Measurements from ENCODE around the gene LAMC3.

Gene LAMC3

GRCh38 chr9:131072107-131072870 is 63.3 kb downstream of the LAMC3 start:
- TF ChIP-seq CTCF (IDR thresholded peaks at IDR 0.05; ENCODE audit: borderline replicate concordance, insufficient read depth, low read depth, low read length) = no peak
- no peak overlapping the region for H3K4me3 ChIP-seq (ENCODE audit: low read depth, low read length)

GRCh38 chr9:131072871-131073237 is 63.9 kb downstream of the LAMC3 start:
- H3K4me3 ChIP-seq (ENCODE audit: low read depth, low read length) = no peak overlapping the region
- TF ChIP-seq CTCF (IDR thresholded peaks at IDR 0.05; ENCODE audit: borderline replicate concordance, insufficient read depth, low read depth, low read length) = no peak

GRCh38 chr9:131076347-131077195 is 67.6 kb downstream of the LAMC3 start:
- no peak overlapping the region for H3K4me3 ChIP-seq (ENCODE audit: low read depth, low read length)
- no peak for TF ChIP-seq CTCF (IDR thresholded peaks at IDR 0.05; ENCODE audit: borderline replicate concordance, insufficient read depth, low read depth, low read length)

- no peak overlapping the region for H3K4me3 ChIP-seq (ENCODE audit: low read depth, low read length)
- TF ChIP-seq CTCF (IDR thresholded peaks at IDR 0.05; ENCODE audit: borderline replicate concordance, insufficient read depth, low read depth, low read length) = no peak
These were observed 69.7 kb downstream of the LAMC3 start for GRCh38 chr9:131078427-131079366.

GRCh38 chr9:131080589-131080988 is 71.6 kb downstream of the LAMC3 start:
- no peak for TF ChIP-seq CTCF (IDR thresholded peaks at IDR 0.05; ENCODE audit: borderline replicate concordance, insufficient read depth, low read depth, low read length)
- no peak overlapping the region for H3K4me3 ChIP-seq (ENCODE audit: low read depth, low read length)

- H3K4me3 ChIP-seq (ENCODE audit: low read depth, low read length) = no peak overlapping the region
- no peak for TF ChIP-seq CTCF (IDR thresholded peaks at IDR 0.05; ENCODE audit: borderline replicate concordance, insufficient read depth, low read depth, low read length)
These were observed 72.9 kb downstream of the LAMC3 start for GRCh38 chr9:131081868-131082267.
